GM12874 (cell line): ENCODE results near the gene FBLN2.

Source experiments
- CTCF ChIP-seq: IDR thresholded peaks from 2 replicates; pipeline ENCODE4 v1.5.1; 2011; ENCODE audit warnings: low read depth, mild to moderate bottlenecking, control low read depth, low read length, moderate library complexity; ENCODE audit not compliant: insufficient read depth

Gene FBLN2

GRCh38 chr3:13547591-13548371, 1.1 kb upstream of the FBLN2 start:
- no peak for TF ChIP-seq CTCF

- no peak for TF ChIP-seq CTCF
Measured at GRCh38 chr3:13549623-13550422, 898 bp downstream of the FBLN2 start.

- no peak for TF ChIP-seq CTCF
Measured at GRCh38 chr3:13550423-13550690, 1.4 kb downstream of the FBLN2 start.

- TF ChIP-seq CTCF, result no peak
Measured at GRCh38 chr3:13550791-13551360, 2.0 kb downstream of the FBLN2 start.

- TF ChIP-seq CTCF, result no peak
Measured at GRCh38 chr3:13552857-13553652, 4.1 kb downstream of the FBLN2 start.

- TF ChIP-seq CTCF, result no peak
Measured at GRCh38 chr3:13553686-13554085, 4.8 kb downstream of the FBLN2 start.

- no peak for TF ChIP-seq CTCF
Measured at GRCh38 chr3:13555753-13556152, 6.8 kb downstream of the FBLN2 start.
